Liver (tissue), 9 donors: ENCODE measurements around the gene SEPTIN5. TPM values are rescaled to one million over a fixed set of nuclear protein-coding genes. Genes with fewer than 3 reads are reported as not detected.

Source experiments
- DNase-seq: peaks from one replicate; pipeline ENCODE4 v3.0.0-alpha.2; 2017; ENCODE audit warnings: low spot score
- H3K27ac ChIP-seq, 2 donors: one replicate each; pipeline ENCODE4 v1.7.0; 2013; ENCODE audit warnings: inconsistent platforms in 2 of 2, low read length in 2 of 2, control low read depth in 1 of 2, low read depth in 1 of 2, mild to moderate bottlenecking in 1 of 2
- H3K27me3 ChIP-seq, 4 donors: one replicate each; pipeline versions ENCODE4 v1.6.1 to v1.7.0; 2013; ENCODE audit warnings: low read length in 3 of 4, inconsistent platforms in 1 of 4, mild to moderate bottlenecking in 1 of 4, moderate library complexity in 1 of 4; ENCODE audit not compliant: control insufficient read depth in 4 of 4, insufficient read depth in 4 of 4
- H3K36me3 ChIP-seq, 4 donors: one replicate each; pipeline versions ENCODE4 v1.6.1 to v1.7.0; 2013; ENCODE audit warnings: low read length in 3 of 4, mild to moderate bottlenecking in 3 of 4, low read depth in 1 of 4, moderate library complexity in 1 of 4; ENCODE audit not compliant: control insufficient read depth in 4 of 4, insufficient read depth in 3 of 4
- H3K4me1 ChIP-seq, 4 donors: one replicate each; pipeline versions ENCODE4 v1.6.1 to v1.7.0; 2013; ENCODE audit warnings: low read length in 3 of 4, mild to moderate bottlenecking in 3 of 4, moderate library complexity in 1 of 4; ENCODE audit not compliant: control insufficient read depth in 4 of 4, insufficient read depth in 4 of 4
- H3K4me3 ChIP-seq, 3 donors: one replicate each; pipeline versions ENCODE4 v1.6.1 to v1.7.0; 2013; ENCODE audit warnings: low read length in 3 of 3, control low read depth in 1 of 3, low read depth in 1 of 3, mild to moderate bottlenecking in 1 of 3
- H3K9ac ChIP-seq, 2 donors: one replicate each; pipeline ENCODE4 v1.7.0; 2013; ENCODE audit warnings: low read length in 2 of 2, mild to moderate bottlenecking in 2 of 2, moderate library complexity in 2 of 2, control low read depth in 1 of 2, low read depth in 1 of 2
- H3K9me3 ChIP-seq, 4 donors: one replicate each; pipeline versions ENCODE4 v1.6.1 to v1.7.0; 2013; ENCODE audit warnings: low read length in 3 of 4; ENCODE audit not compliant: control insufficient read depth in 4 of 4
- CTCF ChIP-seq: fragments of 150-350 bp; IDR thresholded peaks from 2 replicates; pipeline ENCODE4 v1.5.1; 2017; ENCODE audit warnings: improper control_type of control experiment, low read depth, low read length; ENCODE audit not compliant: missing input control
- EGR1 ChIP-seq, 2 donors: IDR thresholded peaks; 2 replicates each; pipeline ENCODE4 v1.6.1; 2016 to 2018; ENCODE audit warnings: antibody characterized with exemption in 2 of 2, low read depth in 2 of 2
- FOXA1 ChIP-seq: IDR thresholded peaks from 2 replicates; pipeline ENCODE4 v1.6.1; 2016; ENCODE audit warnings: antibody characterized with exemption
- FOXA2 ChIP-seq: IDR thresholded peaks from 2 replicates; pipeline ENCODE4 v1.6.1; 2016; ENCODE audit warnings: antibody characterized with exemption
- GABPA ChIP-seq, 2 donors: IDR thresholded peaks in 1 of 2; conservative IDR thresholded peaks in 1 of 2; 2 replicates each; pipeline ENCODE4 v1.6.1; 2016; ENCODE audit warnings: antibody characterized with exemption in 2 of 2, mild to moderate bottlenecking in 1 of 2, moderate library complexity in 1 of 2
- HNF4A ChIP-seq, 2 donors: conservative IDR thresholded peaks; 2 replicates each; pipeline ENCODE4 v1.6.1; 2016; ENCODE audit warnings: antibody characterized with exemption in 2 of 2, mild to moderate bottlenecking in 2 of 2
- HNF4G ChIP-seq: IDR thresholded peaks from 2 replicates; pipeline ENCODE4 v1.6.1; 2016; ENCODE audit warnings: antibody characterized with exemption
- JUND ChIP-seq, 2 donors: IDR thresholded peaks; 2 replicates each; pipeline ENCODE4 v1.6.1; 2016; ENCODE audit warnings: antibody characterized with exemption in 2 of 2
- NR2F2 ChIP-seq: IDR thresholded peaks from 2 replicates; pipeline ENCODE4 v1.6.1; 2016; ENCODE audit warnings: antibody characterized with exemption
- RAD21 ChIP-seq, 2 donors: IDR thresholded peaks; 2 replicates each; pipeline ENCODE4 v1.6.1; 2016; ENCODE audit warnings: antibody characterized with exemption in 2 of 2, mild to moderate bottlenecking in 2 of 2
- RXRA ChIP-seq, 2 donors: IDR thresholded peaks; 2 replicates each; pipeline ENCODE4 v1.6.1; 2017 to 2018; ENCODE audit warnings: antibody characterized with exemption in 2 of 2, mild to moderate bottlenecking in 1 of 2
- SP1 ChIP-seq: IDR thresholded peaks from 2 replicates; pipeline ENCODE4 v1.6.1; 2018; ENCODE audit warnings: antibody characterized with exemption, mild to moderate bottlenecking
- YY1 ChIP-seq: IDR thresholded peaks from 2 replicates; pipeline ENCODE4 v1.6.1; 2016; ENCODE audit warnings: antibody characterized with exemption, mild to moderate bottlenecking
- WGBS: extraction: QIAGEN DNeasy Blood & Tissue Kit; methylation state at CpG from one replicate; pipeline ENCODE4 v1.1.7; 2013; 5-methylcytosine and 5-hydroxymethylcytosine counted together
- polyA plus RNA-seq, 2 donors: library from polyadenylated mRNA; stranded (reverse) in 1 of 2; unstranded in 1 of 2; fragments of 200-250 nt in 1 of 2; fragments of >200 nt in 1 of 2; fragmentation: Nextera tagmentation in 1 of 2; extraction: Ambion mirVana in 1 of 2; gene quantifications; one replicate each; pipeline versions ENCODE4 v1.2.1 to v1.2.3, GENCODE V29; 2013 to 2015
- total RNA-seq, 2 donors: library from RNA; depleted of rRNA; stranded (reverse); fragments of >200 nt; gene quantifications; one replicate each; pipeline ENCODE4 v1.2.3, GENCODE V29; 2014
- TF ChIP-seq, protein P1 (sequence below): IDR thresholded peaks from 2 replicates; pipeline ENCODE4 v1.6.1; 2016; ENCODE audit warnings: antibody characterized with exemption
- TF ChIP-seq, protein P2 (sequence below): IDR thresholded peaks from 2 replicates; pipeline ENCODE4 v1.6.1; 2016; ENCODE audit warnings: antibody characterized with exemption, mild to moderate bottlenecking
- TF ChIP-seq, protein P3 (sequence below): IDR thresholded peaks from 2 replicates; pipeline ENCODE4 v1.6.1; 2016; ENCODE audit warnings: antibody characterized with exemption
- donor health status: healthy.
- donor health status: healthy.
- donor health status: healthy.
- donor health status: healthy.
- donor health status: healthy.

Gene SEPTIN5
- total and polyA plus RNA-seq, 4 donors: 0.26 to 3.5 (median 2.8) TPM

- H3K27me3 ChIP-seq: peaks cover 2 to 15% (median 10%) of the 10 kb centered on the region in 4 donors
- 10% methylated on average over 21 of the region's 21 CpGs for WGBS
- H3K27ac ChIP-seq: no peak overlapping the region
- H3K4me1 ChIP-seq: peaks cover 8 to 31% (median 13%) of the 10 kb centered on the region in 4 donors
- TF ChIP-seq GABPA (IDR thresholded peaks at IDR 0.05 in 1 of 2, conservative IDR thresholded peaks at IDR 0.05 in 1 of 2) (no peak), SP1 (no peak), CTCF (no peak), NR2F2 (no peak), HNF4A (conservative IDR thresholded peaks at IDR 0.05) (no peak), FOXA2 (no peak), RXRA (IDR thresholded peaks at IDR 0.05) (no peak), YY1 (no peak)
- TF ChIP-seq, protein P1, sequence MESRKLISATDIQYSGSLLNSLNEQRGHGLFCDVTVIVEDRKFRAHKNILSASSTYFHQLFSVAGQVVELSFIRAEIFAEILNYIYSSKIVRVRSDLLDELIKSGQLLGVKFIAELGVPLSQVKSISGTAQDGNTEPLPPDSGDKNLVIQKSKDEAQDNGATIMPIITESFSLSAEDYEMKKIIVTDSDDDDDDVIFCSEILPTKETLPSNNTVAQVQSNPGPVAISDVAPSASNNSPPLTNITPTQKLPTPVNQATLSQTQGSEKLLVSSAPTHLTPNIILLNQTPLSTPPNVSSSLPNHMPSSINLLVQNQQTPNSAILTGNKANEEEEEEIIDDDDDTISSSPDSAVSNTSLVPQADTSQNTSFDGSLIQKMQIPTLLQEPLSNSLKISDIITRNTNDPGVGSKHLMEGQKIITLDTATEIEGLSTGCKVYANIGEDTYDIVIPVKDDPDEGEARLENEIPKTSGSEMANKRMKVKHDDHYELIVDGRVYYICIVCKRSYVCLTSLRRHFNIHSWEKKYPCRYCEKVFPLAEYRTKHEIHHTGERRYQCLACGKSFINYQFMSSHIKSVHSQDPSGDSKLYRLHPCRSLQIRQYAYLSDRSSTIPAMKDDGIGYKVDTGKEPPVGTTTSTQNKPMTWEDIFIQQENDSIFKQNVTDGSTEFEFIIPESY: no peak
- TF ChIP-seq, protein P2, sequence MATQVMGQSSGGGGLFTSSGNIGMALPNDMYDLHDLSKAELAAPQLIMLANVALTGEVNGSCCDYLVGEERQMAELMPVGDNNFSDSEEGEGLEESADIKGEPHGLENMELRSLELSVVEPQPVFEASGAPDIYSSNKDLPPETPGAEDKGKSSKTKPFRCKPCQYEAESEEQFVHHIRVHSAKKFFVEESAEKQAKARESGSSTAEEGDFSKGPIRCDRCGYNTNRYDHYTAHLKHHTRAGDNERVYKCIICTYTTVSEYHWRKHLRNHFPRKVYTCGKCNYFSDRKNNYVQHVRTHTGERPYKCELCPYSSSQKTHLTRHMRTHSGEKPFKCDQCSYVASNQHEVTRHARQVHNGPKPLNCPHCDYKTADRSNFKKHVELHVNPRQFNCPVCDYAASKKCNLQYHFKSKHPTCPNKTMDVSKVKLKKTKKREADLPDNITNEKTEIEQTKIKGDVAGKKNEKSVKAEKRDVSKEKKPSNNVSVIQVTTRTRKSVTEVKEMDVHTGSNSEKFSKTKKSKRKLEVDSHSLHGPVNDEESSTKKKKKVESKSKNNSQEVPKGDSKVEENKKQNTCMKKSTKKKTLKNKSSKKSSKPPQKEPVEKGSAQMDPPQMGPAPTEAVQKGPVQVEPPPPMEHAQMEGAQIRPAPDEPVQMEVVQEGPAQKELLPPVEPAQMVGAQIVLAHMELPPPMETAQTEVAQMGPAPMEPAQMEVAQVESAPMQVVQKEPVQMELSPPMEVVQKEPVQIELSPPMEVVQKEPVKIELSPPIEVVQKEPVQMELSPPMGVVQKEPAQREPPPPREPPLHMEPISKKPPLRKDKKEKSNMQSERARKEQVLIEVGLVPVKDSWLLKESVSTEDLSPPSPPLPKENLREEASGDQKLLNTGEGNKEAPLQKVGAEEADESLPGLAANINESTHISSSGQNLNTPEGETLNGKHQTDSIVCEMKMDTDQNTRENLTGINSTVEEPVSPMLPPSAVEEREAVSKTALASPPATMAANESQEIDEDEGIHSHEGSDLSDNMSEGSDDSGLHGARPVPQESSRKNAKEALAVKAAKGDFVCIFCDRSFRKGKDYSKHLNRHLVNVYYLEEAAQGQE: no peak
- TF ChIP-seq, protein P3, sequence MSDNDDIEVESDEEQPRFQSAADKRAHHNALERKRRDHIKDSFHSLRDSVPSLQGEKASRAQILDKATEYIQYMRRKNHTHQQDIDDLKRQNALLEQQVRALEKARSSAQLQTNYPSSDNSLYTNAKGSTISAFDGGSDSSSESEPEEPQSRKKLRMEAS: no peak
- H3K36me3 ChIP-seq: no peaks in the 10 kb centered on the region
- no peaks in the 10 kb centered on the region for H3K9me3 ChIP-seq
- no peak overlapping the region for H3K4me3 ChIP-seq
- H3K9ac ChIP-seq: no peak overlapping the region
- DNase-seq: no peak
Measured at GRCh38 chr22:19758896-19759426, 44.7 kb downstream of the SEPTIN5 start.

DNA sequence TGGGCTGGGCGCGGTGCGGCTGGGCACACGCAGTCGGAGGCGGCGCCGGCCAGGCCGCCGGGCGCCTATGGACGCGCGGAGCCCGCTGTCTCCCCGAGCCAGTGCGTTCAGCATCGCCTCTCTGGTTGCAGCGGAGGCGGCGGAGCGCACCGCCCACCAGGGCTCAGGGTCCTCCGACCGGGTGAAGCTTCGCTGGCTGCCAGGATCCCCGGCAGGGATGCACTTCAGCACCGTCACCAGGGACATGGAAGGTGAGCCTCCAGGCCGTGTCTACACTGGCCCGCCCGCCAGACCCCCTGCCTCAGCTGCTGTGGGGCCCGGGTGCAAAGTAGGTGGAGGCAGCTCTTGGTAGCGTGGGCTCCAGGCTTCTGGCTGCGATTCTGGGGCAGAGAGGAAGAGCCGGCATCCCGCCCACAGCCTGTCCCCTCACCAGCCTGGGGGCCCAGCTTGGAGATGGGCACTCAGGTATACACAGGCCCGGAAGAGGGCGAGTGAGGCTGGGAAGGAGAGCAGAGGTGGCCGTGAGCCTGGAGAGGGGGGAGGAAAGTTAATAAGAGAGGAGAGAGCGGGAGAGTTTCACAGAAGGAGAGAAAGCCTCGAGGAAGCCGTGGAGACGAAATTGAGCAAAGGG, 45.2 kb downstream of the SEPTIN5 start:
- peaks cover 8 to 31% (median 13%) of the 10 kb centered on the region in 4 donors for H3K4me1 ChIP-seq
- 9% methylated on average over 43 of the region's 43 CpGs for WGBS
- no peak overlapping the region for H3K27ac ChIP-seq
- no peak overlapping the region for H3K4me3 ChIP-seq
- DNase-seq: no peak
- H3K9ac ChIP-seq: no peak overlapping the region
- no peaks in the 10 kb centered on the region for H3K9me3 ChIP-seq
- H3K27me3 ChIP-seq: peaks cover 2 to 15% (median 7%) of the 10 kb centered on the region in 4 donors
- no peaks in the 10 kb centered on the region for H3K36me3 ChIP-seq
- TF ChIP-seq EGR1 (IDR thresholded peaks at IDR 0.05; ENCODE audit: low read depth in 2 of 2): no peak
- TF ChIP-seq RXRA (IDR thresholded peaks at IDR 0.05): no peak
- no peak for TF ChIP-seq RAD21 (IDR thresholded peaks at IDR 0.05)
- TF ChIP-seq, protein P3: no peak
- no peak for TF ChIP-seq FOXA1
- TF ChIP-seq, protein P1: no peak
- TF ChIP-seq YY1: no peak
- TF ChIP-seq JUND (IDR thresholded peaks at IDR 0.05): no peak
- TF ChIP-seq HNF4G: no peak
- TF ChIP-seq GABPA (IDR thresholded peaks at IDR 0.05 in 1 of 2, conservative IDR thresholded peaks at IDR 0.05 in 1 of 2): no peak
- TF ChIP-seq, protein P2: no peak
- no peak for TF ChIP-seq NR2F2
